ENCODE data around the gene ESD. TPM values are rescaled to one million over a fixed set of nuclear protein-coding genes. Genes with fewer than 3 reads are reported as not detected.
A peak's percentile ranks its signal among the peaks of the same experiment; 100 is the strongest.

ESD gene
- 199 TPM for polyA plus RNA-seq
- long read RNA-seq, donor 1, transcript ESD-202 (10 exons, 1,192 nt): major isoform, 25 of 55 reads
- long read RNA-seq, donor 1, partial matches to known transcripts: 16 of 55 reads
- long read RNA-seq, donor 1, other reads (novel, unspliced or antisense): 14 of 55 reads
- long read RNA-seq, donor 2, transcript ESD-202 (10 exons, 1,192 nt): major isoform, 73 of 149 reads
- long read RNA-seq, donor 2, partial matches to known transcripts: 39 of 149 reads
- long read RNA-seq, donor 2, other reads (novel, unspliced or antisense): 35 of 149 reads
- long read RNA-seq, donor 3: 0 reads
- long read RNA-seq, donor 4, transcript ESD-202 (10 exons, 1,192 nt): major isoform, 8 of 13 reads
- long read RNA-seq, donor 4, partial matches to known transcripts: 0 of 13 reads
- long read RNA-seq, donor 4, other reads (novel, unspliced or antisense): 5 of 13 reads
- long read RNA-seq, donor 5, transcript ESD-202 (10 exons, 1,192 nt): major isoform, 40 of 63 reads
- long read RNA-seq, donor 5, partial matches to known transcripts: 8 of 63 reads
- long read RNA-seq, donor 5, other reads (novel, unspliced or antisense): 15 of 63 reads
- long read RNA-seq, donor 6, transcript ESD-202 (10 exons, 1,192 nt): major isoform, 44 of 122 reads
- long read RNA-seq, donor 6, partial matches to known transcripts: 50 of 122 reads
- long read RNA-seq, donor 6, other reads (novel, unspliced or antisense): 27 of 122 reads
- long read RNA-seq, donor 7, transcript ESD-202 (10 exons, 1,192 nt): major isoform, 31 of 93 reads
- long read RNA-seq, donor 7, partial matches to known transcripts: 51 of 93 reads
- long read RNA-seq, donor 7, other reads (novel, unspliced or antisense): 11 of 93 reads
- long read RNA-seq, donor 8, transcript ESD-202 (10 exons, 1,192 nt): major isoform, 54 of 170 reads
- long read RNA-seq, donor 8, partial matches to known transcripts: 83 of 170 reads
- long read RNA-seq, donor 8, other reads (novel, unspliced or antisense): 31 of 170 reads
- long read RNA-seq, donor 9, transcript ESD-202 (10 exons, 1,192 nt): major isoform, 60 of 163 reads
- long read RNA-seq, donor 9, partial matches to known transcripts: 74 of 163 reads
- long read RNA-seq, donor 9, other reads (novel, unspliced or antisense): 29 of 163 reads
- long read RNA-seq, donor 10, transcript ESD-202 (10 exons, 1,192 nt): major isoform, 66 of 126 reads
- long read RNA-seq, donor 10, partial matches to known transcripts: 29 of 126 reads
- long read RNA-seq, donor 10, other reads (novel, unspliced or antisense): 31 of 126 reads
- long read RNA-seq, donor 11, transcript ESD-202 (10 exons, 1,192 nt): major isoform, 43 of 84 reads
- long read RNA-seq, donor 11, partial matches to known transcripts: 19 of 84 reads
- long read RNA-seq, donor 11, other reads (novel, unspliced or antisense): 21 of 84 reads

- no CpG with 5 or more reads among the region's 77 CpGs for WGBS (ENCODE audit: insufficient coverage, low lambda C conversion rate)
- H3K4me3 ChIP-seq (ENCODE audit: low read length): peak within 1 kb of the TSS; percentile 86
- H3K27me3 ChIP-seq (ENCODE audit: control insufficient read depth, insufficient read depth, low read length): no peaks in the 10 kb centered on the region
- no peaks in the 10 kb centered on the region for H3K9me3 ChIP-seq (ENCODE audit: control insufficient read depth, low read depth, low read length)
- H3K27ac ChIP-seq (ENCODE audit: low read length): peak within 1 kb of the TSS; percentile 96
- peak; percentile 89 to 96 for DNase-seq
- H3K36me3 ChIP-seq (ENCODE audit: control insufficient read depth, insufficient read depth, low read length): no peaks in the 10 kb centered on the region
- H3K4me1 ChIP-seq (ENCODE audit: control insufficient read depth, insufficient read depth, low read length): peaks cover 14% of the 10 kb centered on the region
Measured at GRCh38 chr13:46796515-46797474, at the start of gene ESD. TSS of gene ESD (minus strand) at chr13:46797161. CDS start at chr13:46791413, 5,748 bp downstream.

GRCh38 chr13:46846726-46847125, 49.8 kb upstream of the ESD start:
- Histone ChIP-seq H3K4me3 (ENCODE audit: low read length) (no peak overlapping the region), H3K36me3 (ENCODE audit: control insufficient read depth, insufficient read depth, low read length) (no peaks in the 10 kb centered on the region), H3K27ac (ENCODE audit: low read length) (no peak overlapping the region), H3K4me1 (ENCODE audit: control insufficient read depth, insufficient read depth, low read length) (no peaks in the 10 kb centered on the region), H3K27me3 (ENCODE audit: control insufficient read depth, insufficient read depth, low read length) (no peaks in the 10 kb centered on the region), H3K9me3 (ENCODE audit: control insufficient read depth, low read depth, low read length) (no peaks in the 10 kb centered on the region)
- WGBS (ENCODE audit: insufficient coverage, low lambda C conversion rate): no CpG with 5 or more reads among the region's 2 CpGs
- DNase-seq: no peak

- Histone ChIP-seq H3K36me3 (ENCODE audit: control insufficient read depth, insufficient read depth, low read length) (no peaks in the 10 kb centered on the region), H3K9me3 (ENCODE audit: control insufficient read depth, low read depth, low read length) (no peaks in the 10 kb centered on the region), H3K4me3 (ENCODE audit: low read length) (no peak overlapping the region), H3K27me3 (ENCODE audit: control insufficient read depth, insufficient read depth, low read length) (no peaks in the 10 kb centered on the region), H3K4me1 (ENCODE audit: control insufficient read depth, insufficient read depth, low read length) (no peaks in the 10 kb centered on the region), H3K27ac (ENCODE audit: low read length) (no peak overlapping the region)
- 60% methylated on average over 1 of the region's 2 CpGs for WGBS (ENCODE audit: insufficient coverage, low lambda C conversion rate)
- no peak for DNase-seq
Measured at GRCh38 chr13:46845146-46845545, 48.2 kb upstream of the ESD start.

GRCh38 chr13:46844431-46844830, 47.5 kb upstream of the ESD start:
- Histone ChIP-seq H3K27ac (ENCODE audit: low read length) (no peak overlapping the region), H3K36me3 (ENCODE audit: control insufficient read depth, insufficient read depth, low read length) (no peaks in the 10 kb centered on the region), H3K9me3 (ENCODE audit: control insufficient read depth, low read depth, low read length) (no peaks in the 10 kb centered on the region), H3K4me1 (ENCODE audit: control insufficient read depth, insufficient read depth, low read length) (no peaks in the 10 kb centered on the region), H3K4me3 (ENCODE audit: low read length) (no peak overlapping the region), H3K27me3 (ENCODE audit: control insufficient read depth, insufficient read depth, low read length) (no peaks in the 10 kb centered on the region)
- no peak for DNase-seq
- WGBS (ENCODE audit: insufficient coverage, low lambda C conversion rate): 80% methylated on average over 1 of the region's 4 CpGs

- Histone ChIP-seq H3K36me3 (ENCODE audit: control insufficient read depth, insufficient read depth, low read length) (no peaks in the 10 kb centered on the region), H3K4me3 (ENCODE audit: low read length) (no peak overlapping the region), H3K9me3 (ENCODE audit: control insufficient read depth, low read depth, low read length) (no peaks in the 10 kb centered on the region), H3K27ac (ENCODE audit: low read length) (no peak overlapping the region), H3K4me1 (ENCODE audit: control insufficient read depth, insufficient read depth, low read length) (no peaks in the 10 kb centered on the region), H3K27me3 (ENCODE audit: control insufficient read depth, insufficient read depth, low read length) (no peaks in the 10 kb centered on the region)
- no CpG with 5 or more reads among the region's 1 CpG for WGBS (ENCODE audit: insufficient coverage, low lambda C conversion rate)
- DNase-seq: no peak
Measured at GRCh38 chr13:46839399-46839798, 42.4 kb upstream of the ESD start.

- Histone ChIP-seq H3K27ac (ENCODE audit: low read length) (no peak overlapping the region), H3K4me1 (ENCODE audit: control insufficient read depth, insufficient read depth, low read length) (no peaks in the 10 kb centered on the region), H3K4me3 (ENCODE audit: low read length) (no peak overlapping the region), H3K27me3 (ENCODE audit: control insufficient read depth, insufficient read depth, low read length) (no peaks in the 10 kb centered on the region), H3K36me3 (ENCODE audit: control insufficient read depth, insufficient read depth, low read length) (no peaks in the 10 kb centered on the region), H3K9me3 (ENCODE audit: control insufficient read depth, low read depth, low read length) (no peaks in the 10 kb centered on the region)
- no peak for DNase-seq
- 83% methylated on average over 4 of the region's 6 CpGs for WGBS (ENCODE audit: insufficient coverage, low lambda C conversion rate)
Measured at GRCh38 chr13:46834657-46835056, 37.7 kb upstream of the ESD start.

GRCh38 chr13:46831588-46832194, 34.7 kb upstream of the ESD start:
- no peaks in the 10 kb centered on the region for H3K36me3 ChIP-seq (ENCODE audit: control insufficient read depth, insufficient read depth, low read length)
- peak in 1 of 2 donors; percentile 31 for DNase-seq
- no peak overlapping the region for H3K27ac ChIP-seq (ENCODE audit: low read length)
- no peaks in the 10 kb centered on the region for H3K9me3 ChIP-seq (ENCODE audit: control insufficient read depth, low read depth, low read length)
- no peak overlapping the region for H3K4me3 ChIP-seq (ENCODE audit: low read length)
- WGBS (ENCODE audit: insufficient coverage, low lambda C conversion rate): 20% methylated on average over 1 of the region's 5 CpGs
- no peaks in the 10 kb centered on the region for H3K4me1 ChIP-seq (ENCODE audit: control insufficient read depth, insufficient read depth, low read length)
- H3K27me3 ChIP-seq (ENCODE audit: control insufficient read depth, insufficient read depth, low read length): no peaks in the 10 kb centered on the region

- no peak overlapping the region for H3K27ac ChIP-seq (ENCODE audit: low read length)
- no peaks in the 10 kb centered on the region for H3K36me3 ChIP-seq (ENCODE audit: control insufficient read depth, insufficient read depth, low read length)
- no peaks in the 10 kb centered on the region for H3K9me3 ChIP-seq (ENCODE audit: control insufficient read depth, low read depth, low read length)
- no peaks in the 10 kb centered on the region for H3K27me3 ChIP-seq (ENCODE audit: control insufficient read depth, insufficient read depth, low read length)
- no peak overlapping the region for H3K4me3 ChIP-seq (ENCODE audit: low read length)
- H3K4me1 ChIP-seq (ENCODE audit: control insufficient read depth, insufficient read depth, low read length): no peaks in the 10 kb centered on the region
- no peak for DNase-seq
Measured at GRCh38 chr13:46830405-46831005, 33.5 kb upstream of the ESD start.

GRCh38 chr13:46822551-46822950, 25.6 kb upstream of the ESD start:
- Histone ChIP-seq H3K4me1 (ENCODE audit: control insufficient read depth, insufficient read depth, low read length) (no peaks in the 10 kb centered on the region), H3K4me3 (ENCODE audit: low read length) (no peak overlapping the region), H3K27ac (ENCODE audit: low read length) (no peak overlapping the region), H3K36me3 (ENCODE audit: control insufficient read depth, insufficient read depth, low read length) (no peaks in the 10 kb centered on the region), H3K9me3 (ENCODE audit: control insufficient read depth, low read depth, low read length) (no peaks in the 10 kb centered on the region), H3K27me3 (ENCODE audit: control insufficient read depth, insufficient read depth, low read length) (no peaks in the 10 kb centered on the region)
- no peak for DNase-seq
- WGBS (ENCODE audit: insufficient coverage, low lambda C conversion rate): no CpG with 5 or more reads among the region's 2 CpGs

Data from large intestine (tissue), 12 donors.